ENCODE measurements around the gene ZNF320. TPM values are rescaled to one million over a fixed set of nuclear protein-coding genes. Genes with fewer than 3 reads are reported as not detected.
"Not testable (repeated sequence)": the region's sequence is repeated elsewhere in the genome, so short reads cannot be mapped to it uniquely, and the experiment has no call there.

ZNF320 gene
- 10 to 100 TPM; 14.6 to 20.9 TPM for total RNA-seq
- long read RNA-seq, partial matches to known transcripts: 0 of 9 reads
- long read RNA-seq, other reads (novel, unspliced or antisense): 9 of 9 reads

GRCh38 chr19:52897138-52897935, at the start of gene ZNF320:
Gene ZNF320, minus strand, starts transcription at chr19:52897635. Its CDS starts 7,380 bp downstream, at chr19:52890255.
- intact Hi-C loops (cut with DNase I, micrococcal nuclease): no loop called here
- DNase-seq (peak; percentile 97), ATAC-seq (peak; percentile 97)

- peak; percentile 79 to 90 for DNase-seq
- ATAC-seq: peak; percentile 59
- intact Hi-C loops (cut with DNase I, micrococcal nuclease): no loop called here
Observed at GRCh38 chr19:52946322-52947310, 49.2 kb upstream of the ZNF320 start.

GRCh38 chr19:52945652-52946321, 48.4 kb upstream of the ZNF320 start:
- intact Hi-C loops (cut with DNase I, micrococcal nuclease): no loop called here
- ATAC-seq (no peak), DNase-seq (peak in 1 of 2 donors; percentile 50)

- peak in 1 of 2 donors; percentile 63 for DNase-seq
- intact Hi-C loops (cut with DNase I, micrococcal nuclease); ATAC-seq: not testable (repeated sequence)
Observed at GRCh38 chr19:52944703-52945493, 47.5 kb upstream of the ZNF320 start.

- intact Hi-C loops (cut with DNase I, micrococcal nuclease): no loop called here
- DNase-seq: no peak
- no peak for ATAC-seq
Observed at GRCh38 chr19:52943884-52944643, 46.6 kb upstream of the ZNF320 start.

GRCh38 chr19:52943134-52943883, 45.9 kb upstream of the ZNF320 start:
- intact Hi-C loops (cut with DNase I, micrococcal nuclease): no loop called here
- ATAC-seq (no peak), DNase-seq (no peak)

GRCh38 chr19:52942386-52943133, 45.1 kb upstream of the ZNF320 start:
- ATAC-seq (peak; percentile 89), DNase-seq (peak; percentile 93 to 95)
- intact Hi-C loops (cut with DNase I, micrococcal nuclease): no loop called here

- intact Hi-C loops (cut with DNase I, micrococcal nuclease): no loop called here
- DNase-seq (peak; percentile 49 to 66), ATAC-seq (peak; percentile 44)
Observed at GRCh38 chr19:52941941-52942385, 44.5 kb upstream of the ZNF320 start.

- DNase-seq; ATAC-seq; intact Hi-C loops (cut with DNase I, micrococcal nuclease): not testable (repeated sequence)
Observed at GRCh38 chr19:52941523-52941922, 44.1 kb upstream of the ZNF320 start.

GRCh38 chr19:52940905-52941304, 43.5 kb upstream of the ZNF320 start:
- DNase-seq; ATAC-seq; intact Hi-C loops (cut with DNase I, micrococcal nuclease): not testable (repeated sequence)

GRCh38 chr19:52938761-52939160, 41.3 kb upstream of the ZNF320 start:
- no peak for ATAC-seq
- DNase-seq: no peak

GRCh38 chr19:52936954-52937325, 39.5 kb upstream of the ZNF320 start:
- DNase-seq (no peak), ATAC-seq (peak; percentile 43)
- intact Hi-C loops (cut with DNase I, micrococcal nuclease): no loop called here

More at GRCh38 chr19:52938761-52939160, 41.3 kb upstream of the ZNF320 start:
- intact Hi-C loops (cut with DNase I, micrococcal nuclease): no loop called here

GRCh38 chr19:52936151-52936953, 38.9 kb upstream of the ZNF320 start:
- DNase-seq (peak; percentile 51 to 63), ATAC-seq (peak; percentile 89)
- intact Hi-C loops (cut with DNase I, micrococcal nuclease): no loop called here

- ATAC-seq: peak; percentile 41
- DNase-seq: peak in 1 of 2 donors; percentile 45
- intact Hi-C loops (cut with DNase I, micrococcal nuclease): no loop called here
Observed at GRCh38 chr19:52935434-52935833, 38.0 kb upstream of the ZNF320 start.

GRCh38 chr19:52924641-52925040, 27.2 kb upstream of the ZNF320 start:
- intact Hi-C loops (cut with DNase I, micrococcal nuclease); ATAC-seq; DNase-seq: not testable (repeated sequence)

Measured in left colon (tissue), 2 donors.